IMR-90 (cell line): ENCODE measurements around the gene ABCG4.
"Not testable (repeated sequence)": the region's sequence is repeated elsewhere in the genome, so short reads cannot be mapped to it uniquely, and the experiment has no call there.

Experiments used
- BHLHE40 ChIP-seq: fragments of 150-350 bp; IDR thresholded peaks from 2 replicates; pipeline ENCODE4 v1.6.1; 2016; ENCODE audit warnings: mild to moderate bottlenecking, low read depth, low read length
- CEBPB ChIP-seq: IDR thresholded peaks from 2 replicates; pipeline ENCODE4 v1.6.1; 2012; ENCODE audit warnings: low read depth, low read length, improper control_type of control experiment
- CHD1 ChIP-seq: IDR thresholded peaks from 2 replicates; pipeline ENCODE4 v1.6.1; 2012; ENCODE audit warnings: low read depth, low read length, improper control_type of control experiment
- MAFK ChIP-seq: IDR thresholded peaks from 2 replicates; pipeline ENCODE4 v1.6.1; 2012; ENCODE audit warnings: low read depth, low read length, improper control_type of control experiment
- MXI1 ChIP-seq: IDR thresholded peaks from 2 replicates; pipeline ENCODE4 v1.6.1; 2012; ENCODE audit warnings: low read depth, mild to moderate bottlenecking, low read length, moderate library complexity, borderline replicate concordance
- NFE2L2 ChIP-seq: fragments of 150-350 bp; IDR thresholded peaks from 2 replicates; pipeline ENCODE4 v1.6.1; 2016; ENCODE audit warnings: low read depth, mild to moderate bottlenecking, low read length
- POLR2A ChIP-seq: IDR thresholded peaks from 2 replicates; pipeline ENCODE4 v1.6.1; 2012; ENCODE audit warnings: mild to moderate bottlenecking, low read depth, low read length
- RAD21 ChIP-seq: IDR thresholded peaks from 2 replicates; pipeline ENCODE4 v1.6.1; 2012; ENCODE audit warnings: low read length, improper control_type of control experiment
- RCOR1 ChIP-seq: IDR thresholded peaks from 2 replicates; pipeline ENCODE4 v1.6.1; 2012; ENCODE audit warnings: mild to moderate bottlenecking, low read length, improper control_type of control experiment; ENCODE audit not compliant: insufficient replicate concordance
- RFX5 ChIP-seq: IDR thresholded peaks from 2 replicates; pipeline ENCODE4 v1.8.0; 2012; ENCODE audit warnings: low read depth, mild to moderate bottlenecking, low read length, moderate library complexity
- SMC3 ChIP-seq: fragments of 150-350 bp; IDR thresholded peaks from 2 replicates; pipeline ENCODE4 v1.6.1; 2016; ENCODE audit warnings: low read depth, mild to moderate bottlenecking, antibody characterized with exemption, low read length, moderate library complexity
- TF ChIP-seq, protein P1 (sequence below): fragments of 150-350 bp; IDR thresholded peaks from 2 replicates; pipeline ENCODE4 v1.6.1; 2017; ENCODE audit warnings: mild to moderate bottlenecking, antibody characterized with exemption, low read length, low read depth
- TF ChIP-seq, protein P2 (sequence below): conservative IDR thresholded peaks from 2 replicates; pipeline ENCODE4 v1.5.1; 2012; ENCODE audit warnings: mild to moderate bottlenecking, low read depth, low read length, improper control_type of control experiment
- TF ChIP-seq, protein P3 (sequence below): fragments of 150-350 bp; IDR thresholded peaks from 2 replicates; pipeline ENCODE4 v1.6.1; 2016; ENCODE audit warnings: low read depth, mild to moderate bottlenecking, low read length, moderate library complexity, borderline replicate concordance

DNA sequence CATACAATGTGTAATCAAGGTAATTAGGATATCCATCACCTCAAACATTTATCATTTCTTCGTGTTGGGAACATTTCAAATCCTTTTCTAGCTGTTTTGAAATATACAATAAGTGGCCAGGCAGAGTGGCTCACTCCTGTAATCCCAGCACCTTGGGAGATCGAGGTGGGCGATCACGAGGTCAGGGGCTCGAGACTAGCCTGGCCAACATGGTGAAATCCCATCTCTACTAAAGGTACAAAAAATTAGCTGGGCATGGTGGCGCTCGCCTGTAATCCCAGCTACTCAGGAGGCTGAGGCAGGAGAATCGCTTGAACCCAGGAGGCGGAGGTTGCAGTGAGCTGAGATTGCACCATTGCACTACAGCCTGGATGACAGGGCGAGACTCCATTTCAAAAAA is 9.6 kb upstream of the ABCG4 start:
- TF ChIP-seq, protein P1, sequence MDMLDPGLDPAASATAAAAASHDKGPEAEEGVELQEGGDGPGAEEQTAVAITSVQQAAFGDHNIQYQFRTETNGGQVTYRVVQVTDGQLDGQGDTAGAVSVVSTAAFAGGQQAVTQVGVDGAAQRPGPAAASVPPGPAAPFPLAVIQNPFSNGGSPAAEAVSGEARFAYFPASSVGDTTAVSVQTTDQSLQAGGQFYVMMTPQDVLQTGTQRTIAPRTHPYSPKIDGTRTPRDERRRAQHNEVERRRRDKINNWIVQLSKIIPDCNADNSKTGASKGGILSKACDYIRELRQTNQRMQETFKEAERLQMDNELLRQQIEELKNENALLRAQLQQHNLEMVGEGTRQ = not testable (repeated sequence)
- TF ChIP-seq, protein P2, sequence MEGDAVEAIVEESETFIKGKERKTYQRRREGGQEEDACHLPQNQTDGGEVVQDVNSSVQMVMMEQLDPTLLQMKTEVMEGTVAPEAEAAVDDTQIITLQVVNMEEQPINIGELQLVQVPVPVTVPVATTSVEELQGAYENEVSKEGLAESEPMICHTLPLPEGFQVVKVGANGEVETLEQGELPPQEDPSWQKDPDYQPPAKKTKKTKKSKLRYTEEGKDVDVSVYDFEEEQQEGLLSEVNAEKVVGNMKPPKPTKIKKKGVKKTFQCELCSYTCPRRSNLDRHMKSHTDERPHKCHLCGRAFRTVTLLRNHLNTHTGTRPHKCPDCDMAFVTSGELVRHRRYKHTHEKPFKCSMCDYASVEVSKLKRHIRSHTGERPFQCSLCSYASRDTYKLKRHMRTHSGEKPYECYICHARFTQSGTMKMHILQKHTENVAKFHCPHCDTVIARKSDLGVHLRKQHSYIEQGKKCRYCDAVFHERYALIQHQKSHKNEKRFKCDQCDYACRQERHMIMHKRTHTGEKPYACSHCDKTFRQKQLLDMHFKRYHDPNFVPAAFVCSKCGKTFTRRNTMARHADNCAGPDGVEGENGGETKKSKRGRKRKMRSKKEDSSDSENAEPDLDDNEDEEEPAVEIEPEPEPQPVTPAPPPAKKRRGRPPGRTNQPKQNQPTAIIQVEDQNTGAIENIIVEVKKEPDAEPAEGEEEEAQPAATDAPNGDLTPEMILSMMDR = not testable (repeated sequence)
- TF ChIP-seq POLR2A, RFX5, MXI1, NFE2L2, RAD21, CHD1, RCOR1, BHLHE40, MAFK, SMC3, CEBPB: not testable (repeated sequence)
- TF ChIP-seq, protein P3, sequence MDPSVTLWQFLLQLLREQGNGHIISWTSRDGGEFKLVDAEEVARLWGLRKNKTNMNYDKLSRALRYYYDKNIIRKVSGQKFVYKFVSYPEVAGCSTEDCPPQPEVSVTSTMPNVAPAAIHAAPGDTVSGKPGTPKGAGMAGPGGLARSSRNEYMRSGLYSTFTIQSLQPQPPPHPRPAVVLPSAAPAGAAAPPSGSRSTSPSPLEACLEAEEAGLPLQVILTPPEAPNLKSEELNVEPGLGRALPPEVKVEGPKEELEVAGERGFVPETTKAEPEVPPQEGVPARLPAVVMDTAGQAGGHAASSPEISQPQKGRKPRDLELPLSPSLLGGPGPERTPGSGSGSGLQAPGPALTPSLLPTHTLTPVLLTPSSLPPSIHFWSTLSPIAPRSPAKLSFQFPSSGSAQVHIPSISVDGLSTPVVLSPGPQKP = not testable (repeated sequence)
